ENCODE data around the gene SMTNL2. TPM values are rescaled to one million over a fixed set of nuclear protein-coding genes. Genes with fewer than 3 reads are reported as not detected.
A peak's percentile ranks its signal among the peaks of the same experiment; 100 is the strongest.

The SMTNL2 gene
- total and polyA plus RNA-seq, 10 donors, result 0.22 to 1.5 (median 0.80) TPM

DNA sequence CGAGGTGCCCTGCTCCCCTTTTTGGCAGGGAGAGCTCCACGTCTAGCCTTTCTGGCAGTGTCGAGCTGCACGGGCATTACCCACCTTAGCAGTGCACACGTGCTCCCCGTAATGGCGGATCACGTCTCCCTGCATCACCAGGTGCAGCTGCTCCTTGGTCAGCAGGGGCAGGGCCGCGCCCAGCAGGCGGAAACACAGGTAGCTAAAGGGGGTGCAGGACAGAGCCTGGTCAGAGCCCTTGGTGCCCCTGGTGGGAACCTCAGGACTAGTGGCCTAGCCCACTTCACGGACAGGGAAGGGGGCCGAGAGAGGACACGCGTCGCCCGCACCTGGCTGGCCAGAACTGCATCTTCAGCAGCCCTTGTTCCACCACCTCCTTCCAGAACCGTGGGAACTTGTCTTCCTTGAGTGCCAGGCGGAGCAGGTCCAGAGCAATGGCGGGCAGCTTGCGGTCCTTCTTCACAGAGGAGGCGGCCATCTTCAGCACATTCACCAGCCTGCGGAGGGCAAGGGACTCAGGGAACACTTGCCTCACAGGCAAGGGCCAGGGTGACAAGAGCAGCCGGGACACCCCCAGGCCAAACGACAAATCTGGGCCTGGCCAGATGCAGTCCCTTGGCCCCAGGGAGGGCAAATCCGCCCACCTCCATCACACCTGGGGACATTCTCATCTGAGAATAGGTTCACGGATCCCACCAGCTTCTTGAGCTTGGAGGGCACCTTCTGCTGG is 32.4 kb upstream of the SMTNL2 start:
- H3K9me3 ChIP-seq, result no peaks in the 10 kb centered on the region
- TF ChIP-seq, protein P1, sequence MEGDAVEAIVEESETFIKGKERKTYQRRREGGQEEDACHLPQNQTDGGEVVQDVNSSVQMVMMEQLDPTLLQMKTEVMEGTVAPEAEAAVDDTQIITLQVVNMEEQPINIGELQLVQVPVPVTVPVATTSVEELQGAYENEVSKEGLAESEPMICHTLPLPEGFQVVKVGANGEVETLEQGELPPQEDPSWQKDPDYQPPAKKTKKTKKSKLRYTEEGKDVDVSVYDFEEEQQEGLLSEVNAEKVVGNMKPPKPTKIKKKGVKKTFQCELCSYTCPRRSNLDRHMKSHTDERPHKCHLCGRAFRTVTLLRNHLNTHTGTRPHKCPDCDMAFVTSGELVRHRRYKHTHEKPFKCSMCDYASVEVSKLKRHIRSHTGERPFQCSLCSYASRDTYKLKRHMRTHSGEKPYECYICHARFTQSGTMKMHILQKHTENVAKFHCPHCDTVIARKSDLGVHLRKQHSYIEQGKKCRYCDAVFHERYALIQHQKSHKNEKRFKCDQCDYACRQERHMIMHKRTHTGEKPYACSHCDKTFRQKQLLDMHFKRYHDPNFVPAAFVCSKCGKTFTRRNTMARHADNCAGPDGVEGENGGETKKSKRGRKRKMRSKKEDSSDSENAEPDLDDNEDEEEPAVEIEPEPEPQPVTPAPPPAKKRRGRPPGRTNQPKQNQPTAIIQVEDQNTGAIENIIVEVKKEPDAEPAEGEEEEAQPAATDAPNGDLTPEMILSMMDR (IDR thresholded peaks at IDR 0.05 in 8 of 11, conservative IDR thresholded peaks at IDR 0.05 in 3 of 11), result no peak
- TF ChIP-seq POLR2A (IDR thresholded peaks at IDR 0.05) (no peak), POLR2AphosphoS5 (IDR thresholded peaks at IDR 0.05) (no peak)
- H3K4me1 ChIP-seq, result peaks cover 11 to 44% (median 27%) of the 10 kb centered on the region in 6 donors
- 94 to 97% (median 95%) methylated on average over 17 to 27 of the region's 27 CpGs for WGBS, 5 donors
- DNase-seq, result peak; percentile 70
- H3K4me3 ChIP-seq, result no peak overlapping the region
- H3K36me3 ChIP-seq, result peaks cover 3 to 72% (median 67%) of the 10 kb centered on the region in 6 donors
- H3K27me3 ChIP-seq (replicated peaks in 1 of 7), result no peaks in the 10 kb centered on the region
- H3K27ac ChIP-seq, result no peak overlapping the region
- intact Hi-C loops (cut with DNase I; ENCODE audit: low total_unique reads), result no loop called here

DNA sequence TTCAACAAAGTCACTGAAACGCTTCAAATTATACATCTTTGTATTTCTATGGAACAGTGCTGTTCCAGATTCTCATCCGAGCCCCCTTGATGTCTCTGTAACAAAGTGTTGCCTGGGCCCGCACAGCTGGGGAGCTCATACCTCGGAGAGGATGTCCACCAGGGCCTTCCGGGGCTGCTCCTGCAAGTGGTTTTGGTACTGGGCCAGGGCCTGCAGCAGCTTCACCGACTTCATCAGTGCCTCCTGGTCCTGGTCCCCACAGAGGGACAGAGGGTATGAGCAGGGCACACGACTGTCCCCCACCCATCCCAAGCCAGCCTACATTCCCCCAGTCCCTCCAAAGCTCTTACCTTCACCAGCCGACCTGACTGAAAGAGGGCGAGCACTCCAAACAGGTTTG is 30.7 kb upstream of the SMTNL2 start:
- TF ChIP-seq, protein P1 (IDR thresholded peaks at IDR 0.05 in 8 of 11, conservative IDR thresholded peaks at IDR 0.05 in 3 of 11), result no peak
- TF ChIP-seq POLR2AphosphoS5 (IDR thresholded peaks at IDR 0.05) (no peak), POLR2A (IDR thresholded peaks at IDR 0.05) (no peak)
- 72 to 89% (median 82%) methylated on average over 9 of the region's 9 CpGs for WGBS, 5 donors
- DNase-seq, result peak; percentile 64
- Histone ChIP-seq H3K36me3 (peaks cover 3 to 55% (median 50%) of the 10 kb centered on the region in 6 donors), H3K4me3 (peak overlapping the region in 5 of 8 donors; percentile 72 to 100 (median 95)), H3K27me3 (replicated peaks in 1 of 7) (no peaks in the 10 kb centered on the region), H3K9me3 (no peaks in the 10 kb centered on the region), H3K4me1 (peaks cover 11 to 44% (median 27%) of the 10 kb centered on the region in 6 donors), H3K27ac (no peak overlapping the region)
- intact Hi-C loops (cut with DNase I; ENCODE audit: low total_unique reads), result no loop called here

DNA sequence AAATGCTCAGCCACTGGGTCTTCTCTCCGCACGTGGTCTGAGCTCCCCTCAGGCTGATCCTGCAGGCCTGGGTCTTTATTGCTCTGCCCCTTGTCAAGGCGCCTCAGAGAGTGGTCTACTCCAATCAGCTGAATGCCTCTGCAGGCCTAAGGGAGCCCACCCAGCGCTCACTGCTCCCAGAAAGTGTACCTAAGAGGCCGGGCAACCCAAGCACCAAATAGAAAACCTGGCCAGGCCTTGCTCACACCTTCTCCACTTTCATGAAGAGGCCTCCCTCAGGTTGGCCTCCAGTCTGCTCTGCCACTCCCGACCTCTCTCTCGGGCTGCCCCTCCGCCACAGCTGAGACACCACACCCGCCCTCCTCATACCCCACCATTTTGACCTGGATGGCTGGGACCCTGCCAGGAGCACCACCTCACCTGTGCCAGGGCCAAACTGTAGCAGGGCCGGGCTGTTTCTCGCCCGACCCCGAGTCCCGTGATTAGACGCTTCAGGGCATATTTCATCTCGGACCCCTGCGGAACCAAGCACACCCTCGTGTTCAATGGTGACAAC is 29.8 kb upstream of the SMTNL2 start:
- peaks cover 11 to 47% (median 27%) of the 10 kb centered on the region in 6 donors for H3K4me1 ChIP-seq
- peaks cover 3 to 46% (median 41%) of the 10 kb centered on the region in 6 donors for H3K36me3 ChIP-seq
- no peaks in the 10 kb centered on the region for H3K9me3 ChIP-seq
- intact Hi-C loops (cut with DNase I; ENCODE audit: low total_unique reads), result no loop called here
- WGBS, 5 donors, result 15 to 22% (median 16%) methylated on average over 16 to 18 of the region's 18 CpGs
- H3K4me3 ChIP-seq, result peak overlapping the region; percentile 72 to 100 (median 96)
- TF ChIP-seq POLR2AphosphoS5 (IDR thresholded peaks at IDR 0.05) (no peak), POLR2A (IDR thresholded peaks at IDR 0.05) (no peak)
- TF ChIP-seq, protein P1 (IDR thresholded peaks at IDR 0.05 in 8 of 11, conservative IDR thresholded peaks at IDR 0.05 in 3 of 11), result no peak
- DNase-seq, result no peak
- peak overlapping the region in 7 of 8 donors; percentile 30 to 95 (median 90) for H3K27ac ChIP-seq
- H3K27me3 ChIP-seq (replicated peaks in 1 of 7), result no peaks in the 10 kb centered on the region

Data from spleen (tissue), 11 donors.